ENCODE measurements around the gene MYMX. TPM values are rescaled to one million over a fixed set of nuclear protein-coding genes. Genes with fewer than 3 reads are reported as not detected.

The MYMX gene
- total and polyA plus RNA-seq, 2 of the 4 experiments (the other 2 are of a cell fraction), result not detected

- H3K79me1 ChIP-seq (ENCODE audit: low read depth in 1 of 2, low read length in 2 of 2), result peaks cover 24 to 64% of the 10 kb centered on the region in 2 experiments
- no peak overlapping the region for H3K4me2 ChIP-seq (ENCODE audit: low read depth, low read length)
- H2BK20ac ChIP-seq (ENCODE audit: low read depth, low read length), result no peak overlapping the region
- no peak overlapping the region for H3K18ac ChIP-seq (ENCODE audit: low read depth, low read length)
- no peak overlapping the region for H3K14ac ChIP-seq (replicated peaks; ENCODE audit: low read depth, low read length)
- H4K91ac ChIP-seq (ENCODE audit: insufficient read depth, low read depth, low read length), result no peak overlapping the region
- H2BK5ac ChIP-seq (ENCODE audit: low read depth, low read length, poor library complexity, severe bottlenecking), result no peak overlapping the region
- peaks cover 18% of the 10 kb centered on the region for H3K36me3 ChIP-seq (ENCODE audit: control insufficient read depth, insufficient read depth, low read length)
- WGBS, 2 experiments (ENCODE audit: extremely low coverage in 2 of 2, insufficient read length in 1 of 2), result 89% methylated on average over 3 of the region's 8 CpGs; no CpG with 5 or more reads in 1 of the 2 experiments
- no peak overlapping the region for H3K23ac ChIP-seq (ENCODE audit: low read depth, low read length)
- no peak overlapping the region for H3K56ac ChIP-seq (ENCODE audit: extremely low read depth, insufficient read depth, low read length)
- peaks cover 25% of the 10 kb centered on the region for H4K20me1 ChIP-seq (ENCODE audit: insufficient read depth, low read length)
- dilution Hi-C loops (cut with HindIII; ENCODE audit: low sequenced_read_pairs, unreplicated experiment) (no loop called here), intact Hi-C loops (cut with micrococcal nuclease) (no loop called here), in situ Hi-C loops (cut with MboI; ENCODE audit: low sequenced_read_pairs) (no loop called here)
- H3K27me3 ChIP-seq (ENCODE audit: control insufficient read depth, insufficient read depth, low read length), result no peaks in the 10 kb centered on the region
- no peak overlapping the region for H2AK9ac ChIP-seq (replicated peaks; ENCODE audit: low read depth, low read length, poor library complexity)
- H3K4me3 ChIP-seq (ENCODE audit: insufficient read depth, low read depth, low read length), result no peak overlapping the region
- no peak overlapping the region for H3K9ac ChIP-seq (ENCODE audit: low read depth, low read length)
- TF ChIP-seq CEBPB (IDR thresholded peaks at IDR 0.05; ENCODE audit: low read depth, low read length) (no peak), MXI1 (IDR thresholded peaks at IDR 0.05; ENCODE audit: borderline replicate concordance, low read depth, low read length) (no peak), NFE2L2 (IDR thresholded peaks at IDR 0.05; ENCODE audit: low read depth, low read length) (no peak), CTCF (conservative IDR thresholded peaks at IDR 0.05; ENCODE audit: low read depth, low read length) (no peak), RCOR1 (IDR thresholded peaks at IDR 0.05; ENCODE audit: insufficient replicate concordance, low read length) (no peak)
- no peak overlapping the region for H2AK5ac ChIP-seq (ENCODE audit: low read depth, low read length)
- H3K9me1 ChIP-seq (ENCODE audit: insufficient read depth, low read length), result peaks cover 20% of the 10 kb centered on the region
- H3K9me3 ChIP-seq (ENCODE audit: control insufficient read depth, insufficient read depth, low read length), result no peaks in the 10 kb centered on the region
- no peak overlapping the region for H2BK15ac ChIP-seq (ENCODE audit: low read depth, low read length)
- POLR2A ChIA-PET (ENCODE audit: unreplicated experiment), result no interaction called here
- no peak overlapping the region for H3K27ac ChIP-seq (ENCODE audit: insufficient read depth, low read length)
- H2AFZ ChIP-seq (replicated peaks; ENCODE audit: low read length, poor library complexity), result no peak overlapping the region
- no peak for DNase-seq
- BruUV-seq (replicated peaks), result no TSS peak
- H4K5ac ChIP-seq (ENCODE audit: low read depth, low read length), result no peak overlapping the region
- no peak for ATAC-seq (ENCODE audit: low read depth)
- CTCF ChIA-PET, result no interaction called here
- H3K4ac ChIP-seq (ENCODE audit: low read depth, low read length), result no peak overlapping the region
- H4K8ac ChIP-seq (ENCODE audit: low read depth in 2 of 2, low read length in 2 of 2), result no peak overlapping the region
- peaks cover 30% of the 10 kb centered on the region for H3K4me1 ChIP-seq (ENCODE audit: control insufficient read depth, insufficient read depth, low read length)
- H2BK120ac ChIP-seq (ENCODE audit: low read depth, low read length), result no peak overlapping the region
These were observed 43.3 kb downstream of the MYMX start for GRCh38 chr6:44260011-44260410.

Data from IMR-90 (cell line).